ENCODE results near the gene PREX1.

Gene PREX1

GRCh38 chr20:48819821-48820648 lies 7.8 kb downstream of the PREX1 start:
- no peak overlapping the region for H3K4me3 ChIP-seq (ENCODE audit: insufficient read length, low read depth)
- no peaks in the 10 kb centered on the region for H3K36me3 ChIP-seq (ENCODE audit: insufficient read depth, insufficient read length, low read length)
- peaks cover 1% of the 10 kb centered on the region for H3K4me1 ChIP-seq (ENCODE audit: insufficient read depth, insufficient read length)
- no peaks in the 10 kb centered on the region for H3K9me3 ChIP-seq (ENCODE audit: insufficient read depth, low read length)
- no peak overlapping the region for H3K9ac ChIP-seq (ENCODE audit: insufficient read length, low read depth)
- TF ChIP-seq ZNF274 (IDR thresholded peaks at IDR 0.05; ENCODE audit: low read depth, low read length): no peak
- no peak for TF ChIP-seq SUZ12 (IDR thresholded peaks at IDR 0.05; ENCODE audit: extremely low read depth, insufficient read depth, insufficient read length)
- TF ChIP-seq YY1 (IDR thresholded peaks at IDR 0.05; ENCODE audit: insufficient read depth, insufficient read length): no peak
- no peaks in the 10 kb centered on the region for H3K27me3 ChIP-seq (ENCODE audit: insufficient read depth, insufficient read length)
- no peak for DNase-seq (ENCODE audit: low read depth, low spot score)

- H3K27me3 ChIP-seq (ENCODE audit: insufficient read depth, insufficient read length): no peaks in the 10 kb centered on the region
- H3K4me1 ChIP-seq (ENCODE audit: insufficient read depth, insufficient read length): peaks cover 1% of the 10 kb centered on the region
- DNase-seq (ENCODE audit: low read depth, low spot score): no peak
- peak overlapping the region; percentile 7 for H3K9ac ChIP-seq (ENCODE audit: insufficient read length, low read depth)
- no peak overlapping the region for H3K4me3 ChIP-seq (ENCODE audit: insufficient read length, low read depth)
- no peak for TF ChIP-seq SUZ12 (IDR thresholded peaks at IDR 0.05; ENCODE audit: extremely low read depth, insufficient read depth, insufficient read length)
- TF ChIP-seq ZNF274 (IDR thresholded peaks at IDR 0.05; ENCODE audit: low read depth, low read length): no peak
- no peak for TF ChIP-seq YY1 (IDR thresholded peaks at IDR 0.05; ENCODE audit: insufficient read depth, insufficient read length)
- no peaks in the 10 kb centered on the region for H3K9me3 ChIP-seq (ENCODE audit: insufficient read depth, low read length)
- no peaks in the 10 kb centered on the region for H3K36me3 ChIP-seq (ENCODE audit: insufficient read depth, insufficient read length, low read length)
Measured at GRCh38 chr20:48819089-48819488, 8.7 kb downstream of the PREX1 start.

DNA sequence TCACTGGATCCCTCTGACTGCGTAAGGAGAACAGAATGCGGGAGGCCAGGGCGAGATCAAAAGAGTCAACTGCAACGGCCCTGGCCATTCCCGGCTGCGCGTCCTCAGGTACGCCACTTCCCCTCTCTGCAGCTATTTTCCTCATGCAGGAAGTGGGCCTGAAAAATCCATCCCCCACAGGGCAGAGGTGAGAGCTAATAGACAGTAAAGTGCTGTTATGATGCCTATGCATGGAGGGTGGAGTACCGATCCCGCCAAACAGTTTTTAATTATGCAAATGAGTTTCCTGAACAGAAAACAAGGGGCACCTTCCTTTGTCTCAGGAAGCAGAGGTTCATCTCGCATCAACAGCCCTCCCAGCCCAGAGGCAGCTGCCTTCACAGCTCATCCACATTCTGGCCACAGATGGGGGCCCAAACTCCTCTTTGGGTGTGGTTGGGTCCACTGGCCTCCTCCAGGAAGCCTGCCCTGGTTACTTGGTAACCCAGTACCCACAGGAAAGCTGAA lies 9.3 kb downstream of the PREX1 start:
- H3K4me1 ChIP-seq (ENCODE audit: insufficient read depth, insufficient read length): peaks cover 1% of the 10 kb centered on the region
- no peak overlapping the region for H3K9ac ChIP-seq (ENCODE audit: insufficient read length, low read depth)
- no peaks in the 10 kb centered on the region for H3K36me3 ChIP-seq (ENCODE audit: insufficient read depth, insufficient read length, low read length)
- no peaks in the 10 kb centered on the region for H3K27me3 ChIP-seq (ENCODE audit: insufficient read depth, insufficient read length)
- TF ChIP-seq YY1 (IDR thresholded peaks at IDR 0.05; ENCODE audit: insufficient read depth, insufficient read length) (no peak), ZNF274 (IDR thresholded peaks at IDR 0.05; ENCODE audit: low read depth, low read length) (no peak), SUZ12 (IDR thresholded peaks at IDR 0.05; ENCODE audit: extremely low read depth, insufficient read depth, insufficient read length) (no peak)
- no peak for DNase-seq (ENCODE audit: low read depth, low spot score)
- H3K9me3 ChIP-seq (ENCODE audit: insufficient read depth, low read length): no peaks in the 10 kb centered on the region
- H3K4me3 ChIP-seq (ENCODE audit: insufficient read length, low read depth): no peak overlapping the region

DNA sequence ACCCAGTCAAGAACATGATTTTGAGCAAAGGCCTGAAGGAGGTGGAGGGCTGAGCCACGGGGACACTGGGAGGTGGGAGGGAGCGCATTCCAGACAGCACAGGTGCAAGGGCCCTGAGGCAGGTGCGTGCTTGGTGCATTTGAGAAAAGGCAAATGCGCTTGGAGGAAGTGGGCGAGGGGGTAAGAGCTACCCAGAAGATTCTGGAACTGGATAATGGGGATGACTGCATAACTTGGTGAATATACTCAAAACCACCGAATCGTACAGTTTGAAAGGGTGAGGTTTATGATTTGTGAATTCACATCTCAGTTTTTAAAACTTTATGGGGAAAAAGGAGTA lies 9.8 kb downstream of the PREX1 start:
- Histone ChIP-seq H3K4me1 (ENCODE audit: insufficient read depth, insufficient read length) (peaks cover 1% of the 10 kb centered on the region), H3K4me3 (ENCODE audit: insufficient read length, low read depth) (no peak overlapping the region), H3K9me3 (ENCODE audit: insufficient read depth, low read length) (no peaks in the 10 kb centered on the region), H3K36me3 (ENCODE audit: insufficient read depth, insufficient read length, low read length) (no peaks in the 10 kb centered on the region), H3K9ac (ENCODE audit: insufficient read length, low read depth) (no peak overlapping the region), H3K27me3 (ENCODE audit: insufficient read depth, insufficient read length) (no peaks in the 10 kb centered on the region)
- no peak for DNase-seq (ENCODE audit: low read depth, low spot score)
- TF ChIP-seq SUZ12 (IDR thresholded peaks at IDR 0.05; ENCODE audit: extremely low read depth, insufficient read depth, insufficient read length): no peak
- no peak for TF ChIP-seq YY1 (IDR thresholded peaks at IDR 0.05; ENCODE audit: insufficient read depth, insufficient read length)
- TF ChIP-seq ZNF274 (IDR thresholded peaks at IDR 0.05; ENCODE audit: low read depth, low read length): no peak

GRCh38 chr20:48817367-48818030 lies 10.3 kb downstream of the PREX1 start:
- peaks cover 1% of the 10 kb centered on the region for H3K4me1 ChIP-seq (ENCODE audit: insufficient read depth, insufficient read length)
- no peak overlapping the region for H3K4me3 ChIP-seq (ENCODE audit: insufficient read length, low read depth)
- DNase-seq (ENCODE audit: low read depth, low spot score): no peak
- no peaks in the 10 kb centered on the region for H3K36me3 ChIP-seq (ENCODE audit: insufficient read depth, insufficient read length, low read length)
- H3K9me3 ChIP-seq (ENCODE audit: insufficient read depth, low read length): no peaks in the 10 kb centered on the region
- H3K9ac ChIP-seq (ENCODE audit: insufficient read length, low read depth): no peak overlapping the region
- no peak for TF ChIP-seq YY1 (IDR thresholded peaks at IDR 0.05; ENCODE audit: insufficient read depth, insufficient read length)
- TF ChIP-seq SUZ12 (IDR thresholded peaks at IDR 0.05; ENCODE audit: extremely low read depth, insufficient read depth, insufficient read length): no peak
- TF ChIP-seq ZNF274 (IDR thresholded peaks at IDR 0.05; ENCODE audit: low read depth, low read length): no peak
- no peaks in the 10 kb centered on the region for H3K27me3 ChIP-seq (ENCODE audit: insufficient read depth, insufficient read length)

GRCh38 chr20:48816282-48817205 lies 11.3 kb downstream of the PREX1 start:
- no peak overlapping the region for H3K9ac ChIP-seq (ENCODE audit: insufficient read length, low read depth)

More at GRCh38 chr20:48816282-48817205, 11.3 kb downstream of the PREX1 start:
- no peak for DNase-seq (ENCODE audit: low read depth, low spot score)
- no peak overlapping the region for H3K4me3 ChIP-seq (ENCODE audit: insufficient read length, low read depth)
- no peaks in the 10 kb centered on the region for H3K36me3 ChIP-seq (ENCODE audit: insufficient read depth, insufficient read length, low read length)
- TF ChIP-seq SUZ12 (IDR thresholded peaks at IDR 0.05; ENCODE audit: extremely low read depth, insufficient read depth, insufficient read length) (no peak), ZNF274 (IDR thresholded peaks at IDR 0.05; ENCODE audit: low read depth, low read length) (no peak), YY1 (IDR thresholded peaks at IDR 0.05; ENCODE audit: insufficient read depth, insufficient read length) (no peak)
- no peaks in the 10 kb centered on the region for H3K9me3 ChIP-seq (ENCODE audit: insufficient read depth, low read length)
- no peaks in the 10 kb centered on the region for H3K27me3 ChIP-seq (ENCODE audit: insufficient read depth, insufficient read length)
- H3K4me1 ChIP-seq (ENCODE audit: insufficient read depth, insufficient read length): peaks cover 1% of the 10 kb centered on the region

All from NT2/D1 (cell line).